Smooth muscle cell of the brain vasculature (primary cell): ENCODE results near the gene COL4A1.
"Not testable (repeated sequence)": the region's sequence is repeated elsewhere in the genome, so short reads cannot be mapped to it uniquely, and the experiment has no call there.

Experiments used
- DNase-seq: peaks from one replicate; pipeline ENCODE4 v3.0.0-alpha.2; 2012; ENCODE audit warnings: low read depth, low spot score

The COL4A1 gene

GRCh38 chr13:110115591-110115990, 191.4 kb downstream of the COL4A1 start:
- DNase-seq, result no peak

GRCh38 chr13:110114316-110114715, 192.6 kb downstream of the COL4A1 start:
- DNase-seq, result no peak

GRCh38 chr13:110113284-110113764, 193.6 kb downstream of the COL4A1 start:
- DNase-seq, result peak; percentile 54

GRCh38 chr13:110112379-110112778, 194.6 kb downstream of the COL4A1 start:
- DNase-seq, result not testable (repeated sequence)

GRCh38 chr13:110110783-110111182, 196.2 kb downstream of the COL4A1 start:
- no peak for DNase-seq

GRCh38 chr13:110109910-110110309, 197.0 kb downstream of the COL4A1 start:
- peak; percentile 56 for DNase-seq

GRCh38 chr13:110109140-110109783, 197.7 kb downstream of the COL4A1 start:
- DNase-seq, result no peak

- DNase-seq, result peak; percentile 73
Measured at GRCh38 chr13:110108348-110109139, 198.4 kb downstream of the COL4A1 start.

- DNase-seq, result no peak
Measured at GRCh38 chr13:110107568-110108347, 199.2 kb downstream of the COL4A1 start.

GRCh38 chr13:110106726-110107125, 200.2 kb downstream of the COL4A1 start:
- no peak for DNase-seq

GRCh38 chr13:110105136-110105535, 201.8 kb downstream of the COL4A1 start:
- no peak for DNase-seq

GRCh38 chr13:110103534-110103933, 203.4 kb downstream of the COL4A1 start:
- no peak for DNase-seq

- DNase-seq, result no peak
Measured at GRCh38 chr13:110103026-110103425, 203.9 kb downstream of the COL4A1 start.

GRCh38 chr13:110102053-110102452, 204.9 kb downstream of the COL4A1 start:
- no peak for DNase-seq

GRCh38 chr13:110099922-110100321, 207.0 kb downstream of the COL4A1 start:
- no peak for DNase-seq
